H1 (cell line): ENCODE results near the gene AIFM1. TPM values are rescaled to one million over a fixed set of nuclear protein-coding genes. Genes with fewer than 3 reads are reported as not detected.

ENCODE experiments used
- ASH2L ChIP-seq: fragments of 200-600, 300-600 bp; sonication (generic); IDR thresholded peaks from one replicate; pipeline ENCODE4 v1.7.1; 2017; ENCODE audit warnings: low read length
- CHD1 ChIP-seq: IDR thresholded peaks from 2 replicates; pipeline ENCODE4 v1.6.1; 2012; ENCODE audit warnings: low read depth, low read length, improper control_type of control experiment
- EP300 ChIP-seq, 2 experiments: IDR thresholded peaks; 1 replicate in 1 of 2; 2 replicates in 1 of 2; pipeline ENCODE4 v1.6.1; 2011 to 2012; ENCODE audit warnings: low read depth in 2 of 2, low read length in 2 of 2, mild to moderate bottlenecking in 2 of 2, borderline replicate concordance in 1 of 2, inconsistent platforms in 1 of 2, moderate library complexity in 1 of 2
- HDAC6 ChIP-seq: IDR thresholded peaks from one replicate; pipeline ENCODE4 v1.7.1; 2012; ENCODE audit warnings: low read depth, mild to moderate bottlenecking, inconsistent platforms, low read length, moderate library complexity
- JUND ChIP-seq: IDR thresholded peaks from 2 replicates; pipeline ENCODE4 v1.6.1; 2011; ENCODE audit warnings: mild to moderate bottlenecking, improper control_type of control experiment, low read length
- POLR2AphosphoS5 ChIP-seq: IDR thresholded peaks from 2 replicates; pipeline ENCODE4 v1.6.1; 2011; ENCODE audit warnings: low read depth, low read length
- RFX5 ChIP-seq: IDR thresholded peaks from 2 replicates; pipeline ENCODE4 v1.6.1; 2011; ENCODE audit warnings: low read depth, low read length, improper control_type of control experiment, borderline replicate concordance
- RXRA ChIP-seq: IDR thresholded peaks from 2 replicates; pipeline ENCODE4 v1.6.1; 2011; ENCODE audit warnings: low read depth, mild to moderate bottlenecking, low read length, moderate library complexity; ENCODE audit not compliant: insufficient read depth
- TAF7 ChIP-seq: optimal IDR thresholded peaks from 2 replicates; pipeline ENCODE3; 2011; ENCODE audit warnings: low read depth, mild to moderate bottlenecking, inconsistent platforms, low read length, moderate library complexity, borderline replicate concordance
- TBP ChIP-seq: IDR thresholded peaks from 2 replicates; pipeline ENCODE4 v1.6.1; 2011; ENCODE audit warnings: low read depth, low read length, improper control_type of control experiment
- polyA plus RNA-seq, 7 experiments: library from polyadenylated mRNA; depleted of rRNA in 3 of 7; stranded (reverse) in 5 of 7; unstranded in 2 of 7; fragments of >200 nt in 5 of 7; fragments of 200-250 nt in 2 of 7; gene quantifications; 1 replicate in 5 of 7; 2 replicates in 1 of 7; 4 replicates in 1 of 7; pipeline versions ENCODE4 v1.2.1 to v1.2.3, GENCODE V29; 2011 to 2013; ENCODE audit warnings: missing spikeins in 2 of 7, mixed read lengths in 2 of 7
- total RNA-seq: library from RNA; stranded (reverse); fragmentation: NEBNext Ultra II Directional; extraction: Animal tissue kit (Norgen Biotek cat#: 25700); gene quantifications from 2 replicates; pipeline ENCODE4 v1.2.1, GENCODE V29; 2021
- TF ChIP-seq, protein P1 (sequence below): fragments of 300-600 bp; sonication (generic); IDR thresholded peaks from 2 replicates; pipeline ENCODE4 v1.7.1; 2012; ENCODE audit warnings: low read length, moderate library complexity, mild to moderate bottlenecking, inconsistent platforms; ENCODE audit not compliant: insufficient replicate concordance
- TF ChIP-seq, protein P2 (sequence below): IDR thresholded peaks from 2 replicates; pipeline ENCODE4 v1.6.1; 2012; ENCODE audit warnings: inconsistent platforms

The AIFM1 gene
- total and polyA plus RNA-seq, 2 of the 8 experiments (the other 6 are each of a cell fraction or from before 2014, with no cell fraction given), result 34.1 to 55.4 TPM

DNA sequence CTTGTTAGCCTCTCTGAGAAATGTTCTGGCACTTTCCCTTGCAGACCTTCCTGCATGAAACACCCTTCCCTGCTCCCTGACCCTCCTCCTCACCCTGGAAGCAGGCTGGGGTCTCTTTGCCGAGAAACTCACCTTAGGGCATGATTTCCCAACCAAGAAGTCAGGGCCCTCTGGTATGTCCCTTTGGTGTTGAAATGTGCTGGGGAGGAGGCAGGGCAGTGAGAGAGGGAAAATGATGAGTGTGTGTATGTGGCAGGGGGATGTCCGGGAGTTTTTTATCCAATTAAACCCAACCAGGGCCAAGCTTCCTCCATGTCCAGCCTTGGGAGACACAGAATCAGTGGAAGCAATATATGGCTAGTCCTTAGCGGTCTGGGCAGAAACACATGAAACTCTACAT lies 60.4 kb downstream of the AIFM1 start (continued):
- TF ChIP-seq, protein P1, sequence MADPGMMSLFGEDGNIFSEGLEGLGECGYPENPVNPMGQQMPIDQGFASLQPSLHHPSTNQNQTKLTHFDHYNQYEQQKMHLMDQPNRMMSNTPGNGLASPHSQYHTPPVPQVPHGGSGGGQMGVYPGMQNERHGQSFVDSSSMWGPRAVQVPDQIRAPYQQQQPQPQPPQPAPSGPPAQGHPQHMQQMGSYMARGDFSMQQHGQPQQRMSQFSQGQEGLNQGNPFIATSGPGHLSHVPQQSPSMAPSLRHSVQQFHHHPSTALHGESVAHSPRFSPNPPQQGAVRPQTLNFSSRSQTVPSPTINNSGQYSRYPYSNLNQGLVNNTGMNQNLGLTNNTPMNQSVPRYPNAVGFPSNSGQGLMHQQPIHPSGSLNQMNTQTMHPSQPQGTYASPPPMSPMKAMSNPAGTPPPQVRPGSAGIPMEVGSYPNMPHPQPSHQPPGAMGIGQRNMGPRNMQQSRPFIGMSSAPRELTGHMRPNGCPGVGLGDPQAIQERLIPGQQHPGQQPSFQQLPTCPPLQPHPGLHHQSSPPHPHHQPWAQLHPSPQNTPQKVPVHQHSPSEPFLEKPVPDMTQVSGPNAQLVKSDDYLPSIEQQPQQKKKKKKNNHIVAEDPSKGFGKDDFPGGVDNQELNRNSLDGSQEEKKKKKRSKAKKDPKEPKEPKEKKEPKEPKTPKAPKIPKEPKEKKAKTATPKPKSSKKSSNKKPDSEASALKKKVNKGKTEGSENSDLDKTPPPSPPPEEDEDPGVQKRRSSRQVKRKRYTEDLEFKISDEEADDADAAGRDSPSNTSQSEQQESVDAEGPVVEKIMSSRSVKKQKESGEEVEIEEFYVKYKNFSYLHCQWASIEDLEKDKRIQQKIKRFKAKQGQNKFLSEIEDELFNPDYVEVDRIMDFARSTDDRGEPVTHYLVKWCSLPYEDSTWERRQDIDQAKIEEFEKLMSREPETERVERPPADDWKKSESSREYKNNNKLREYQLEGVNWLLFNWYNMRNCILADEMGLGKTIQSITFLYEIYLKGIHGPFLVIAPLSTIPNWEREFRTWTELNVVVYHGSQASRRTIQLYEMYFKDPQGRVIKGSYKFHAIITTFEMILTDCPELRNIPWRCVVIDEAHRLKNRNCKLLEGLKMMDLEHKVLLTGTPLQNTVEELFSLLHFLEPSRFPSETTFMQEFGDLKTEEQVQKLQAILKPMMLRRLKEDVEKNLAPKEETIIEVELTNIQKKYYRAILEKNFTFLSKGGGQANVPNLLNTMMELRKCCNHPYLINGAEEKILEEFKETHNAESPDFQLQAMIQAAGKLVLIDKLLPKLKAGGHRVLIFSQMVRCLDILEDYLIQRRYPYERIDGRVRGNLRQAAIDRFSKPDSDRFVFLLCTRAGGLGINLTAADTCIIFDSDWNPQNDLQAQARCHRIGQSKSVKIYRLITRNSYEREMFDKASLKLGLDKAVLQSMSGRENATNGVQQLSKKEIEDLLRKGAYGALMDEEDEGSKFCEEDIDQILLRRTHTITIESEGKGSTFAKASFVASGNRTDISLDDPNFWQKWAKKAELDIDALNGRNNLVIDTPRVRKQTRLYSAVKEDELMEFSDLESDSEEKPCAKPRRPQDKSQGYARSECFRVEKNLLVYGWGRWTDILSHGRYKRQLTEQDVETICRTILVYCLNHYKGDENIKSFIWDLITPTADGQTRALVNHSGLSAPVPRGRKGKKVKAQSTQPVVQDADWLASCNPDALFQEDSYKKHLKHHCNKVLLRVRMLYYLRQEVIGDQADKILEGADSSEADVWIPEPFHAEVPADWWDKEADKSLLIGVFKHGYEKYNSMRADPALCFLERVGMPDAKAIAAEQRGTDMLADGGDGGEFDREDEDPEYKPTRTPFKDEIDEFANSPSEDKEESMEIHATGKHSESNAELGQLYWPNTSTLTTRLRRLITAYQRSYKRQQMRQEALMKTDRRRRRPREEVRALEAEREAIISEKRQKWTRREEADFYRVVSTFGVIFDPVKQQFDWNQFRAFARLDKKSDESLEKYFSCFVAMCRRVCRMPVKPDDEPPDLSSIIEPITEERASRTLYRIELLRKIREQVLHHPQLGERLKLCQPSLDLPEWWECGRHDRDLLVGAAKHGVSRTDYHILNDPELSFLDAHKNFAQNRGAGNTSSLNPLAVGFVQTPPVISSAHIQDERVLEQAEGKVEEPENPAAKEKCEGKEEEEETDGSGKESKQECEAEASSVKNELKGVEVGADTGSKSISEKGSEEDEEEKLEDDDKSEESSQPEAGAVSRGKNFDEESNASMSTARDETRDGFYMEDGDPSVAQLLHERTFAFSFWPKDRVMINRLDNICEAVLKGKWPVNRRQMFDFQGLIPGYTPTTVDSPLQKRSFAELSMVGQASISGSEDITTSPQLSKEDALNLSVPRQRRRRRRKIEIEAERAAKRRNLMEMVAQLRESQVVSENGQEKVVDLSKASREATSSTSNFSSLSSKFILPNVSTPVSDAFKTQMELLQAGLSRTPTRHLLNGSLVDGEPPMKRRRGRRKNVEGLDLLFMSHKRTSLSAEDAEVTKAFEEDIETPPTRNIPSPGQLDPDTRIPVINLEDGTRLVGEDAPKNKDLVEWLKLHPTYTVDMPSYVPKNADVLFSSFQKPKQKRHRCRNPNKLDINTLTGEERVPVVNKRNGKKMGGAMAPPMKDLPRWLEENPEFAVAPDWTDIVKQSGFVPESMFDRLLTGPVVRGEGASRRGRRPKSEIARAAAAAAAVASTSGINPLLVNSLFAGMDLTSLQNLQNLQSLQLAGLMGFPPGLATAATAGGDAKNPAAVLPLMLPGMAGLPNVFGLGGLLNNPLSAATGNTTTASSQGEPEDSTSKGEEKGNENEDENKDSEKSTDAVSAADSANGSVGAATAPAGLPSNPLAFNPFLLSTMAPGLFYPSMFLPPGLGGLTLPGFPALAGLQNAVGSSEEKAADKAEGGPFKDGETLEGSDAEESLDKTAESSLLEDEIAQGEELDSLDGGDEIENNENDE, result no peak
- TF ChIP-seq TBP, result no peak
- TF ChIP-seq POLR2AphosphoS5, result no peak
- TF ChIP-seq CHD1, result no peak
- no peak for TF ChIP-seq RXRA
- no peak for TF ChIP-seq JUND
- TF ChIP-seq ASH2L, result no peak
- TF ChIP-seq, protein P2, sequence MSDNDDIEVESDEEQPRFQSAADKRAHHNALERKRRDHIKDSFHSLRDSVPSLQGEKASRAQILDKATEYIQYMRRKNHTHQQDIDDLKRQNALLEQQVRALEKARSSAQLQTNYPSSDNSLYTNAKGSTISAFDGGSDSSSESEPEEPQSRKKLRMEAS, result no peak
- TF ChIP-seq RFX5, result no peak
- TF ChIP-seq TAF7, result no peak
- no peak for TF ChIP-seq EP300 (IDR thresholded peaks at IDR 0.05; ENCODE audit: borderline replicate concordance in 1 of 2, low read depth in 2 of 2, low read length in 2 of 2)
- no peak for TF ChIP-seq HDAC6
